ENCODE data around the gene KRTAP1-4.
"Not testable (repeated sequence)": the region's sequence is repeated elsewhere in the genome, so short reads cannot be mapped to it uniquely, and the experiment has no call there.

GRCh38 chr17:41054556-41054955, 24.6 kb upstream of the KRTAP1-4 start:
- TF ChIP-seq CTCF (IDR thresholded peaks at IDR 0.05; ENCODE audit: low read length); EZH2 (IDR thresholded peaks at IDR 0.05; ENCODE audit: borderline replicate concordance, low read length): not testable (repeated sequence)
